ENCODE measurements around the gene HCRTR2. TPM values are rescaled to one million over a fixed set of nuclear protein-coding genes. Genes with fewer than 3 reads are reported as not detected.
"Not testable (repeated sequence)": the region's sequence is repeated elsewhere in the genome, so short reads cannot be mapped to it uniquely, and the experiment has no call there.

HCRTR2 gene
- total RNA-seq, 1 experiment from 2014 or later = not detected

GRCh38 chr6:55212156-55212555 lies 37.8 kb downstream of the HCRTR2 start:
- DNase-seq (ENCODE audit: low read depth) = peak; percentile 15

GRCh38 chr6:55220961-55221360 lies 46.6 kb downstream of the HCRTR2 start:
- no peak for DNase-seq (ENCODE audit: low read depth)

GRCh38 chr6:55227862-55228261 lies 53.5 kb downstream of the HCRTR2 start:
- no peak for DNase-seq (ENCODE audit: low read depth)

- DNase-seq (ENCODE audit: low read depth) = peak; percentile 55
Measured at GRCh38 chr6:55239099-55239498, 64.8 kb downstream of the HCRTR2 start.

DNA sequence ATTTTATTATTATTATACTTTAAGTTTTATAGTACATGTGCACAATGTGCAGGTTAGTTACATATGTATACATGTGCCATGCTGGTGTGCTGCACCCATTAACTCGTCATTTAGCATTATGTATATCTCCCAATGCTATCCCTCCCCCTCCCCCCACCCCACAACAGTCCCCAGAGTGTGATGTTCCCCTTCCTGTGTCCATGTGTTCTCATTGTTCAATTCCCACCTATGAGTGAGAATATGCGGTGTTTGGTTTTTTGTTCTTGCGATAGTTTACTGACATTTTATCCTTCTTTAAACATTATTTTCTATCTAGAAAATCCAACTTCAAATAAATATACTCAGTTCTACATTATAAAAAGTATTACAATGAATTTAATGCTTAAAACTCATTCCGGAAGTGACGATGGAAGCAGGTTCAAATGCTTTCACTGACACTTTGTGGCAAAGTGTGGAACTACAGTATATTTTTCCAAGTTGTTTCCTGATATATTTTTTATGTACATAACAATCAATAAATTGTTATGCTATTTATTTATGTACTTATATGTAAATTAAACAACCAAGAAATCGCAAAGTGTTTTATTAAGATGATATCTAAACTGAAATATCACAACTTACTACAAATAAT lies 66.8 kb downstream of the HCRTR2 start:
- DNase-seq (ENCODE audit: low read depth) = peak; percentile 29

GRCh38 chr6:55250400-55250799 lies 76.1 kb downstream of the HCRTR2 start:
- no peak for DNase-seq (ENCODE audit: low read depth)

GRCh38 chr6:55255113-55255512 lies 80.8 kb downstream of the HCRTR2 start:
- DNase-seq (ENCODE audit: low read depth) = peak; percentile 5

- DNase-seq (ENCODE audit: low read depth) = no peak
Measured at GRCh38 chr6:55260181-55260580, 85.9 kb downstream of the HCRTR2 start.

GRCh38 chr6:55265409-55266114 lies 91.2 kb downstream of the HCRTR2 start:
- no peak for DNase-seq (ENCODE audit: low read depth)

DNA sequence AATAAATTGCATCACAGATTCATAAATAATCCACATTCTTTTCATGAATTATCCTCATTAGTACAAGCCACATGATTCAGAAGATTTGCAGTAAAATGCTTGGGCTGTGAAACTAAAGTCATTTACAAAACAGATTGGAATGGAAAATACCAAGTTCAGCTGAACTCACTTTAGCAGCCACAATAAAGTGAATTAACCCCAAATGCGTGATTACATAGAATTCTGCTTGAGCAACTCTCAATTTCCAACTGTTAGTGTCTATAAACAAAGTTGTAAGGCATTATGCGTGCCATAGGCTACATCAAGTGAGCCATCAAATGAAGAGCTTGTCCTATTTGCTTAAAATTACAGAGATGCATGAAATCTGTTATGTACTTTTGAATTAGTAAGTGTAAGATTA lies 92.6 kb downstream of the HCRTR2 start:
- no peak for DNase-seq (ENCODE audit: low read depth)

- DNase-seq (ENCODE audit: low read depth) = peak; percentile 75
Measured at GRCh38 chr6:55276745-55277530, 102.6 kb downstream of the HCRTR2 start.

- DNase-seq (ENCODE audit: low read depth) = no peak
Measured at GRCh38 chr6:55277646-55278045, 103.3 kb downstream of the HCRTR2 start.

- DNase-seq (ENCODE audit: low read depth) = no peak
Measured at GRCh38 chr6:55281215-55281614, 106.9 kb downstream of the HCRTR2 start.

DNA sequence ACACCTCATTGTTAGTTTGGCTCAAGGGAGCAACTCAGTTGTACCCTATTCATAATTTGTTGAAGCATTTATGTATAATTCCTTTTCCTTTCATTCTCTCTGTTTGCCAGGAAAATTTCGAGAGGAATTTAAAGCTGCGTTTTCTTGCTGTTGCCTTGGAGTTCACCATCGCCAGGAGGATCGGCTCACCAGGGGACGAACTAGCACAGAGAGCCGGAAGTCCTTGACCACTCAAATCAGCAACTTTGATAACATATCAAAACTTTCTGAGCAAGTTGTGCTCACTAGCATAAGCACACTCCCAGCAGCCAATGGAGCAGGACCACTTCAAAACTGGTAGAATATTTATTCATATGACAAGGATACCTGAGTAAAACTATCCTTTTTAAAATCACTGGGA lies 107.8 kb downstream of the HCRTR2 start:
- no peak for DNase-seq (ENCODE audit: low read depth)

- DNase-seq (ENCODE audit: low read depth) = no peak
Measured at GRCh38 chr6:55286824-55287223, 112.5 kb downstream of the HCRTR2 start.

DNA sequence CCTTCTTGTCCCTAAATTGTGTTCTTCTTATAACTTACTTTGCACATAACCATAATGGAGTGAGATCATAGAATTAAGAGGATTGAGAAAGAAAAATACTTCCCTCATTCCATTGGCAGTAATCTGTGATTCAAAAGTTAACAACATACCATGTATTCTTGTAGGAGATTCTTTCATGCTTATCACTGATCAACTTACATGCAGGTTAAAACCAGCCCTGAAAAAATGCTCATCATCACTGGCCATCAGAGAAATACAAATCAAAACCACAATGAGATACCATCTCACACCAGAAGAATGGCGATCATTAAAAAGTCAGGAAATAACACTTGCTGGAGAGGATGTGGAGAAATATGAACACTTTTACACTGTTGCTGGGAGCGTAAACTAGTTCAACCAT lies 116.4 kb downstream of the HCRTR2 start:
- no peak for DNase-seq (ENCODE audit: low read depth)

DNA sequence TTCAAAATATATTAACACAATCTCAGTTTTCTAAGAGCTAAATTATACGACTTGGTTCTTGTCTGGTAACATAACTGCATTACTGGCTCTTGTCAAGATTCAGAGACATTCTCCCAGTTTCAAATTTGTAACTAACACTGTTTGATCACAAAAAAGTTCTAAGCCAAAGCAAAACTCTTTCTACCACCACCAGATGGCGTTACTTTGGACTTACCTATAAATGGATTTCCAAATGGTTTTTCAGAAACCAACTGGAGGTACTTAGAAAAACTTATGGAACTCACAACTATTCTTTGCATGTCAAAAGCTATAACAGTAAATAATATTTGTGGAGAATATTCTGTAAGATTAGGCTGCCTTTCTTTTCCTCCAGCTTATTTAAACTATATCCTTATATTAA lies 118.8 kb downstream of the HCRTR2 start:
- peak; percentile 36 for DNase-seq (ENCODE audit: low read depth)

DNA sequence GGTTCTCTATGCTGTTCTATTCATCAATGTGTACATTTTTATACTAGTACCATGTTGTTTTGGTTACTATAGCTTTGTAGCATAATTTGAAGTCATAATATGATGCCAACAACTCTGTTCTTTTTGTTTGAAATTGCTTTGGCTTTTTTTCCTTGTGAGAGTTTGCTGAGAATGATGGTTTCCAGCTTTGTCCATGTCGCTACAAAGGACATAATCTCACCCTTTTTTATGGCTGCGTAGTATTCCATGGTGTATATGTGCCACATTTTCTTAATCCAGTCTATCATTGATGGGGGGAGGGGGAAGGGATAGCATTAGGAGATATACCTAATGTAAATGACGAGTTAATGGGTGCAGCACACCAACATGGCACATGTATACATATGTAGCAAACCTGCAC lies 122.9 kb downstream of the HCRTR2 start:
- not testable (repeated sequence) for DNase-seq (ENCODE audit: low read depth)

GRCh38 chr6:55299286-55299985 lies 125.1 kb downstream of the HCRTR2 start:
- DNase-seq (ENCODE audit: low read depth) = no peak

- DNase-seq (ENCODE audit: low read depth) = no peak
Measured at GRCh38 chr6:55304747-55305146, 130.4 kb downstream of the HCRTR2 start.

DNA sequence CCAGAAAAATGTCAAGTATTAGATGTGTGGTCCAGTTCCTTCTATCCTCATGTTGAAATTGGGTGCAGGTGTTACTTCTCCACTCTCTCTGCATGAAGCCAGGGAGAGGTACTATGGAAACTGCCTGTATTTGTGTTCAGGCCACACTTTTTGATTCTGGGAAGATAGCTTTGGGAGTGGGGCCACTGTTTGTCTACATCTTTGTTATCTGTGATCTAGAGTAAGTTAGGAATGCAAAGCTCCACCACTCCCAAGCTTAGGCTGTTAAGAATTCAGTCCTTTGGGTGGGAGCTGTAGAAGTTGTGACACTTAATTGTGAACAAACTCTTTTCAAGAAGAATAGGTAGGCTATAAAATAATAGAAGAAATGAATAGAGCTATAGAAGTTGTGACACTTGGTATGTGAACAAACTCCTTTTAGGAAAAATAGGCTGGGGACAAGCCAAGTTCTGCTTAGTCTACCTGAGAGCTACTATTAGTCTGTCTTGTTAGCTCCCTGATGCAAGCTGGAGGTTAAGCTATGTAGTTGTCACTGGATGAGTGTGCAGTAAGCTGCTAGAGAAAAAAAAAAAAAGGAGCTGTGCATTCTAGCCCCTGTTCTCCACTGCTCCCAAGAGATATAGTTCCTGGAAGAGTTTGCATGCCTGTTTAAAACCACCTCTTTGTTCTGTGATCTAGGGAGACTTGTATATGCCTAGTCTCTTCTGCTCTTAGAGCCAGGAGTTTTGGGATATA lies 145.8 kb downstream of the HCRTR2 start:
- no peak for DNase-seq (ENCODE audit: low read depth)

DNA sequence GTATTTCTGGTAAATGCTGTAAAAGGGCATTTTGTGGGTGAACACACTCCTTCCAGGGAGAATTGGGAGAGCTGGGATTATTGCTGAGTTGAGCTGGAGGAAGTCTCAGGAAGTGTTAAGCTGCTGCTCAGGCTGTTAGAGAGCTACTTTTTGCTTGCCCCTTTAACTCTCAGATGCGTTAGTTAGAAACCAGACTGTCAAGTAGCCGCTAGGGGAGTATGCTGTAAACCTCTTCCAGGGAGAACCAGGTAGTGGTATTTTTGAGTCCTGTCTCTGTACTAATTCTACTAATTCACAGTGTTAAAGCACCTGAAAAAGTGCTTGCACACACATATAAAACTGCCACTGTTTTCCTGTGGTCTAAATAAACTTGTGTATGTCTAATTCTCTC lies 146.4 kb downstream of the HCRTR2 start:
- no peak for DNase-seq (ENCODE audit: low read depth)

Measured in M059J (cell line).